CD4-positive, alpha-beta T cell treated with Interleukin-6 at 100 ng/mL for 8 hours (primary cell): Measurements from ENCODE around the gene POLN.

ENCODE experiments used
- DNase-seq: peaks from one replicate; pipeline ENCODE4 v3.0.0-alpha.2; 2020; ENCODE audit warnings: mixed read lengths, low spot score

Gene POLN

GRCh38 chr4:2241410-2242353, at the start of gene POLN, which contains the start of gene HAUS3:
TSS of gene POLN (minus strand) at chr4:2242121. CDS start at chr4:2229231, 12,890 bp downstream.
TSS of gene HAUS3 (minus strand) at chr4:2242121. CDS start at chr4:2240946, 1,175 bp downstream.
- peak; percentile 99 for DNase-seq

GRCh38 chr4:2290974-2291704, 49.2 kb upstream of the POLN start:
- DNase-seq = peak; percentile 82

GRCh38 chr4:2290488-2290887, 48.6 kb upstream of the POLN start:
- DNase-seq = no peak

GRCh38 chr4:2289955-2290333, 48.0 kb upstream of the POLN start:
- no peak for DNase-seq

- no peak for DNase-seq
Observed at GRCh38 chr4:2289311-2289954, 47.5 kb upstream of the POLN start.

DNA sequence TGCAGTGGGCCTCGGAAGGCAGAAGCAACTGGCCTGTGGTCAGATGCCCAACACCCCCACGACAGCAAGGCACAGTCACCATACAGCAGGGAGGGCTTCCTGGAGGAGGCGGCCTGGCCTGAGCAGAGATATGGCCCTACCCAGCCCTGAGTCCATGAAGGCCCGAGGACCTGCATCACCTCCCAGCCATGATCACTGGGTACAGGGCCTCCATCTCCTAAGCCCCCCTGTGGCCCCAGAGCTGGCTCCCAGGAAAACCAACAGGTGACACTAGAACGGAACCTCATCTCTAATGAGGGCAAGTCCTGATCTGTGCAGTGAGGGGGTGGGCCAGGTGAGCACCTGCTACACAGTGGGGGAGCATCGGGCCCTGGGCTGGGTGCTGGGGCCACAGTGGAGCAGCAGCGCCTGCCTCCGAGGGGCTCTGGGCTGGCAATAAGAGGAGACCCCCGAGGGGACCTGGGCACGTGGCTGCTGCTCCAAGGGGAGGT, 46.2 kb upstream of the POLN start:
- DNase-seq = no peak

GRCh38 chr4:2287594-2287915, 45.6 kb upstream of the POLN start:
- DNase-seq = no peak

- no peak for DNase-seq
Observed at GRCh38 chr4:2286904-2287593, 45.1 kb upstream of the POLN start.

GRCh38 chr4:2285613-2286381, 43.9 kb upstream of the POLN start:
- no peak for DNase-seq

- DNase-seq = no peak
Observed at GRCh38 chr4:2284934-2285612, 43.2 kb upstream of the POLN start.

GRCh38 chr4:2284161-2284933, 42.4 kb upstream of the POLN start:
- no peak for DNase-seq

- DNase-seq = no peak
Observed at GRCh38 chr4:2283199-2283711, 41.3 kb upstream of the POLN start.

- peak; percentile 89 for DNase-seq
Observed at GRCh38 chr4:2281575-2282343, 39.8 kb upstream of the POLN start.

GRCh38 chr4:2280531-2281300, 38.8 kb upstream of the POLN start:
- DNase-seq = no peak

- DNase-seq = no peak
Observed at GRCh38 chr4:2277956-2278355, 36.0 kb upstream of the POLN start.

DNA sequence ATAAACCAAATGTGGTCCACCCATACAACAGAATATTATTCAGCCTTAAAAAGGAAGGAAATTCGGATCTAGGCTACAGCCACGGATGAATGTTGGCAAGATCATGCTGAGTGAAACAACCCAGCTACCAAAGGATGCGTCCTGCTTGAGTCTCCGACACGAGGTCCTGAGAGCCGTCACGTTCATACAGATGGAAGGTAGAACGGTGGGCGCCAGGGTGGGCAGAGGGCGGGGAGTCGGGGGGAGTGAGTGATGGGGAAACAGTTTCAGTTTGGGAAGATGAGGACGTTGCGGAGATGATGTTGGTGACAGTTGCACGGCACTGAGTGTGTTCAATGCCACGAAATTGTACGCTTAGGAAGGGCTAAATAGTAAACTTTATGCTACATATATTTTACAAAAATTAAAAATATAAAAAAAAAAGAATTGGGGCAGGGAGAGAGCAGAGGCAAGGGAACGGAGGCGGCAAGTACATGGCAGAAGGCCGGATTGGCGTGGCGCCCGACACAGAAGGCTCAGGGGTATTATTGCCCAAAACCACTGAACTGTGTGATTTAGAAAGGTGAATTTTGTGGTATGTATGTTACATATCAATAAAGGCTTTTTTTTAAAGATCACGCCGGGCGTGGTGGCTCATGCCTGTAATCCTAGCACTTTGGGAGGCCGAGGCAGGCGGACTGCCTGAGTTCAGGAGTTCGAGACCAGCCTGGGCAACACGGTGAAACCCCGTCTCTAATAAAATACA, 34.8 kb upstream of the POLN start:
- no peak for DNase-seq

GRCh38 chr4:2275546-2276251, 33.8 kb upstream of the POLN start:
- DNase-seq = no peak
